Stimulated activated CD4-positive, alpha-beta T cell treated with anti-CD3 and anti-CD28 coated beads, TNF-alpha, amount 100 ng/mL, for 1 hour (primary cell): ENCODE results near the gene PRXL2B.

Experiments
- DNase-seq, 3 donors: peaks; one replicate each; pipeline ENCODE4 v3.0.0-alpha.2; 2020; ENCODE audit warnings: low read depth in 3 of 3, low spot score in 1 of 3

The PRXL2B gene

GRCh38 chr1:2633366-2633935, 46.9 kb downstream of the PRXL2B start:
- DNase-seq, result no peak

GRCh38 chr1:2633936-2634491, 47.4 kb downstream of the PRXL2B start:
- no peak for DNase-seq

- no peak for DNase-seq
Observed at GRCh38 chr1:2635361-2636010, 48.9 kb downstream of the PRXL2B start.

- no peak for DNase-seq
Observed at GRCh38 chr1:2636733-2637132, 50.2 kb downstream of the PRXL2B start.

- no peak for DNase-seq
Observed at GRCh38 chr1:2637442-2638145, 51.0 kb downstream of the PRXL2B start.

- DNase-seq, result no peak
Observed at GRCh38 chr1:2638466-2639115, 52.0 kb downstream of the PRXL2B start.

- no peak for DNase-seq
Observed at GRCh38 chr1:2639203-2639602, 52.6 kb downstream of the PRXL2B start.

GRCh38 chr1:2639607-2640521, 53.3 kb downstream of the PRXL2B start:
- no peak for DNase-seq

- no peak for DNase-seq
Observed at GRCh38 chr1:2640626-2641025, 54.0 kb downstream of the PRXL2B start.
